WTC11 (cell line): ENCODE measurements around the gene RAPGEF2.

Experiments
- ATF1 ChIP-seq: sonication (generic); formaldehyde crosslinking; IDR thresholded peaks from 2 replicates; pipeline ENCODE4 v1.8.1; 2023; ENCODE audit warnings: mild to moderate bottlenecking, moderate library complexity, missing genetic modification reagents
- CREB1 ChIP-seq: sonication (generic); formaldehyde crosslinking; IDR thresholded peaks from 2 replicates; pipeline ENCODE4 v1.8.0; 2023; ENCODE audit warnings: mild to moderate bottlenecking, missing genetic modification reagents
- ESRRA ChIP-seq: sonication (generic); formaldehyde crosslinking; IDR thresholded peaks from 2 replicates; pipeline ENCODE4 v1.8.1; 2022; ENCODE audit warnings: mild to moderate bottlenecking, missing genetic modification reagents, borderline replicate concordance
- IRF2 ChIP-seq: sonication (generic); formaldehyde crosslinking; IDR thresholded peaks from 2 replicates; pipeline ENCODE4 v1.8.0; 2022; ENCODE audit warnings: low read depth, missing genetic modification reagents, borderline replicate concordance
- JUN ChIP-seq: sonication (generic); formaldehyde crosslinking; IDR thresholded peaks from 2 replicates; pipeline ENCODE4 v1.8.0; 2023; ENCODE audit warnings: mild to moderate bottlenecking, missing genetic modification reagents
- MLX ChIP-seq: sonication (generic); formaldehyde crosslinking; IDR thresholded peaks from 2 replicates; pipeline ENCODE4 v1.8.1; 2023; ENCODE audit warnings: mild to moderate bottlenecking, missing genetic modification reagents, moderate library complexity
- NFYB ChIP-seq: sonication (generic); formaldehyde crosslinking; conservative IDR thresholded peaks from 2 replicates; pipeline ENCODE4 v1.8.0; 2022; ENCODE audit warnings: low read depth, missing genetic modification reagents
- ZNF512 ChIP-seq: sonication (generic); formaldehyde crosslinking; IDR thresholded peaks from 2 replicates; pipeline ENCODE4 v1.8.1; 2022; ENCODE audit warnings: missing genetic modification reagents, borderline replicate concordance
- TF ChIP-seq, protein P1 (sequence below): sonication (generic); formaldehyde crosslinking; conservative IDR thresholded peaks from 2 replicates; pipeline ENCODE4 v1.8.1; 2023; ENCODE audit warnings: mild to moderate bottlenecking, low read depth, missing genetic modification reagents, moderate library complexity
- TF ChIP-seq, protein P2 (sequence below): fragments of 200-600 bp; IDR thresholded peaks from 2 replicates; pipeline ENCODE4 v1.8.0; 2022; ENCODE audit warnings: antibody characterized with exemption
- TF ChIP-seq, protein P3 (sequence below): sonication (generic); formaldehyde crosslinking; IDR thresholded peaks from 2 replicates; pipeline ENCODE4 v1.8.1; 2022; ENCODE audit warnings: low read depth, missing genetic modification reagents, borderline replicate concordance
- TF ChIP-seq, protein P4 (sequence below): sonication (generic); formaldehyde crosslinking; IDR thresholded peaks from 2 replicates; pipeline ENCODE4 v1.8.1; 2023; ENCODE audit warnings: mild to moderate bottlenecking, missing genetic modification reagents, moderate library complexity
- TF ChIP-seq, protein P5 (sequence below): sonication (generic); formaldehyde crosslinking; IDR thresholded peaks from 2 replicates; pipeline ENCODE4 v1.8.1; 2023; ENCODE audit warnings: mild to moderate bottlenecking, moderate library complexity, missing genetic modification reagents

GRCh38 chr4:159369256-159369655, 266.4 kb downstream of the RAPGEF2 start:
- TF ChIP-seq, protein P1, sequence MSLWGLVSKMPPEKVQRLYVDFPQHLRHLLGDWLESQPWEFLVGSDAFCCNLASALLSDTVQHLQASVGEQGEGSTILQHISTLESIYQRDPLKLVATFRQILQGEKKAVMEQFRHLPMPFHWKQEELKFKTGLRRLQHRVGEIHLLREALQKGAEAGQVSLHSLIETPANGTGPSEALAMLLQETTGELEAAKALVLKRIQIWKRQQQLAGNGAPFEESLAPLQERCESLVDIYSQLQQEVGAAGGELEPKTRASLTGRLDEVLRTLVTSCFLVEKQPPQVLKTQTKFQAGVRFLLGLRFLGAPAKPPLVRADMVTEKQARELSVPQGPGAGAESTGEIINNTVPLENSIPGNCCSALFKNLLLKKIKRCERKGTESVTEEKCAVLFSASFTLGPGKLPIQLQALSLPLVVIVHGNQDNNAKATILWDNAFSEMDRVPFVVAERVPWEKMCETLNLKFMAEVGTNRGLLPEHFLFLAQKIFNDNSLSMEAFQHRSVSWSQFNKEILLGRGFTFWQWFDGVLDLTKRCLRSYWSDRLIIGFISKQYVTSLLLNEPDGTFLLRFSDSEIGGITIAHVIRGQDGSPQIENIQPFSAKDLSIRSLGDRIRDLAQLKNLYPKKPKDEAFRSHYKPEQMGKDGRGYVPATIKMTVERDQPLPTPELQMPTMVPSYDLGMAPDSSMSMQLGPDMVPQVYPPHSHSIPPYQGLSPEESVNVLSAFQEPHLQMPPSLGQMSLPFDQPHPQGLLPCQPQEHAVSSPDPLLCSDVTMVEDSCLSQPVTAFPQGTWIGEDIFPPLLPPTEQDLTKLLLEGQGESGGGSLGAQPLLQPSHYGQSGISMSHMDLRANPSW, result no peak
- TF ChIP-seq, protein P2, sequence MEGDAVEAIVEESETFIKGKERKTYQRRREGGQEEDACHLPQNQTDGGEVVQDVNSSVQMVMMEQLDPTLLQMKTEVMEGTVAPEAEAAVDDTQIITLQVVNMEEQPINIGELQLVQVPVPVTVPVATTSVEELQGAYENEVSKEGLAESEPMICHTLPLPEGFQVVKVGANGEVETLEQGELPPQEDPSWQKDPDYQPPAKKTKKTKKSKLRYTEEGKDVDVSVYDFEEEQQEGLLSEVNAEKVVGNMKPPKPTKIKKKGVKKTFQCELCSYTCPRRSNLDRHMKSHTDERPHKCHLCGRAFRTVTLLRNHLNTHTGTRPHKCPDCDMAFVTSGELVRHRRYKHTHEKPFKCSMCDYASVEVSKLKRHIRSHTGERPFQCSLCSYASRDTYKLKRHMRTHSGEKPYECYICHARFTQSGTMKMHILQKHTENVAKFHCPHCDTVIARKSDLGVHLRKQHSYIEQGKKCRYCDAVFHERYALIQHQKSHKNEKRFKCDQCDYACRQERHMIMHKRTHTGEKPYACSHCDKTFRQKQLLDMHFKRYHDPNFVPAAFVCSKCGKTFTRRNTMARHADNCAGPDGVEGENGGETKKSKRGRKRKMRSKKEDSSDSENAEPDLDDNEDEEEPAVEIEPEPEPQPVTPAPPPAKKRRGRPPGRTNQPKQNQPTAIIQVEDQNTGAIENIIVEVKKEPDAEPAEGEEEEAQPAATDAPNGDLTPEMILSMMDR, result no peak
- TF ChIP-seq ZNF512 (CRISPR knock-in tag), result no peak
- no peak for TF ChIP-seq IRF2 (CRISPR knock-in tag)
- no peak for TF ChIP-seq CREB1
- no peak for TF ChIP-seq JUN
- no peak for TF ChIP-seq NFYB (CRISPR knock-in tag)
- TF ChIP-seq, protein P3, sequence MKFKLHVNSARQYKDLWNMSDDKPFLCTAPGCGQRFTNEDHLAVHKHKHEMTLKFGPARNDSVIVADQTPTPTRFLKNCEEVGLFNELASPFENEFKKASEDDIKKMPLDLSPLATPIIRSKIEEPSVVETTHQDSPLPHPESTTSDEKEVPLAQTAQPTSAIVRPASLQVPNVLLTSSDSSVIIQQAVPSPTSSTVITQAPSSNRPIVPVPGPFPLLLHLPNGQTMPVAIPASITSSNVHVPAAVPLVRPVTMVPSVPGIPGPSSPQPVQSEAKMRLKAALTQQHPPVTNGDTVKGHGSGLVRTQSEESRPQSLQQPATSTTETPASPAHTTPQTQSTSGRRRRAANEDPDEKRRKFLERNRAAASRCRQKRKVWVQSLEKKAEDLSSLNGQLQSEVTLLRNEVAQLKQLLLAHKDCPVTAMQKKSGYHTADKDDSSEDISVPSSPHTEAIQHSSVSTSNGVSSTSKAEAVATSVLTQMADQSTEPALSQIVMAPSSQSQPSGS (CRISPR knock-in tag), result no peak
- TF ChIP-seq MLX (CRISPR knock-in tag), result no peak
- TF ChIP-seq ATF1 (CRISPR knock-in tag), result no peak
- TF ChIP-seq, protein P4, sequence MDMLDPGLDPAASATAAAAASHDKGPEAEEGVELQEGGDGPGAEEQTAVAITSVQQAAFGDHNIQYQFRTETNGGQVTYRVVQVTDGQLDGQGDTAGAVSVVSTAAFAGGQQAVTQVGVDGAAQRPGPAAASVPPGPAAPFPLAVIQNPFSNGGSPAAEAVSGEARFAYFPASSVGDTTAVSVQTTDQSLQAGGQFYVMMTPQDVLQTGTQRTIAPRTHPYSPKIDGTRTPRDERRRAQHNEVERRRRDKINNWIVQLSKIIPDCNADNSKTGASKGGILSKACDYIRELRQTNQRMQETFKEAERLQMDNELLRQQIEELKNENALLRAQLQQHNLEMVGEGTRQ (CRISPR knock-in tag), result no peak
- TF ChIP-seq, protein P5, sequence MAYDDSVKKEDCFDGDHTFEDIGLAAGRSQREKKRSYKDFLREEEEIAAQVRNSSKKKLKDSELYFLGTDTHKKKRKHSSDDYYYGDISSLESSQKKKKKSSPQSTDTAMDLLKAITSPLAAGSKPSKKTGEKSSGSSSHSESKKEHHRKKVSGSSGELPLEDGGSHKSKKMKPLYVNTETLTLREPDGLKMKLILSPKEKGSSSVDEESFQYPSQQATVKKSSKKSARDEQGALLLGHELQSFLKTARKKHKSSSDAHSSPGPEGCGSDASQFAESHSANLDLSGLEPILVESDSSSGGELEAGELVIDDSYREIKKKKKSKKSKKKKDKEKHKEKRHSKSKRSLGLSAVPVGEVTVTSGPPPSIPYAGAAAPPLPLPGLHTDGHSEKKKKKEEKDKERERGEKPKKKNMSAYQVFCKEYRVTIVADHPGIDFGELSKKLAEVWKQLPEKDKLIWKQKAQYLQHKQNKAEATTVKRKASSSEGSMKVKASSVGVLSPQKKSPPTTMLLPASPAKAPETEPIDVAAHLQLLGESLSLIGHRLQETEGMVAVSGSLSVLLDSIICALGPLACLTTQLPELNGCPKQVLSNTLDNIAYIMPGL (CRISPR knock-in tag), result no peak
- no peak for TF ChIP-seq ESRRA (CRISPR knock-in tag)
